Brain microvascular endothelial cell (primary cell): ENCODE measurements around the gene SCAF1.

Source experiments
- DNase-seq: peaks from one replicate; pipeline ENCODE4 v3.0.0-alpha.2; 2020
- H3K27ac ChIP-seq: fragments of 250-450 bp; sonication (Bioruptor Pico); 2 replicates; pipeline ENCODE4 v1.5.1; 2020; ENCODE audit warnings: mild to moderate bottlenecking, moderate library complexity
- H3K27me3 ChIP-seq: fragments of 250-450 bp; sonication (Bioruptor Pico); replicated peaks from 2 replicates; pipeline ENCODE4 v1.5.1; 2020; ENCODE audit warnings: mild to moderate bottlenecking
- H3K36me3 ChIP-seq: fragments of 250-450 bp; sonication (Bioruptor Pico); replicated peaks from 2 replicates; pipeline ENCODE4 v1.5.1; 2020; ENCODE audit warnings: mild to moderate bottlenecking
- H3K4me3 ChIP-seq: 2 replicates; pipeline ENCODE4 v1.5.1; 2011; ENCODE audit warnings: low read depth, mild to moderate bottlenecking, control low read depth, low read length, moderate library complexity
- CTCF ChIP-seq: IDR thresholded peaks from 2 replicates; pipeline ENCODE4 v1.5.1; 2011; ENCODE audit warnings: low read depth, mild to moderate bottlenecking, moderate library complexity, low read length, control low read depth, inconsistent platforms; ENCODE audit errors: missing control alignments
- in situ Hi-C: cut with HindIII; loops from 2 replicates; pipeline ENCODE4 v1.10.0; 2017; ENCODE audit warnings: low sequenced_read_pairs, low pct_ligation_motif_present

Gene SCAF1

GRCh38 chr19:49653466-49653806, 11.4 kb downstream of the SCAF1 start:
- H3K27me3 ChIP-seq, result no peaks in the 10 kb centered on the region
- no peak for DNase-seq
- H3K27ac ChIP-seq, result no peak overlapping the region
- H3K36me3 ChIP-seq, result peaks cover 76% of the 10 kb centered on the region
- no peak overlapping the region for H3K4me3 ChIP-seq
- in situ Hi-C loops, result no loop called here
- TF ChIP-seq CTCF, result no peak

GRCh38 chr19:49654581-49654980, 12.6 kb downstream of the SCAF1 start:
- in situ Hi-C loops, result no loop called here
- H3K36me3 ChIP-seq, result peaks cover 82% of the 10 kb centered on the region
- no peak overlapping the region for H3K27ac ChIP-seq

DNA sequence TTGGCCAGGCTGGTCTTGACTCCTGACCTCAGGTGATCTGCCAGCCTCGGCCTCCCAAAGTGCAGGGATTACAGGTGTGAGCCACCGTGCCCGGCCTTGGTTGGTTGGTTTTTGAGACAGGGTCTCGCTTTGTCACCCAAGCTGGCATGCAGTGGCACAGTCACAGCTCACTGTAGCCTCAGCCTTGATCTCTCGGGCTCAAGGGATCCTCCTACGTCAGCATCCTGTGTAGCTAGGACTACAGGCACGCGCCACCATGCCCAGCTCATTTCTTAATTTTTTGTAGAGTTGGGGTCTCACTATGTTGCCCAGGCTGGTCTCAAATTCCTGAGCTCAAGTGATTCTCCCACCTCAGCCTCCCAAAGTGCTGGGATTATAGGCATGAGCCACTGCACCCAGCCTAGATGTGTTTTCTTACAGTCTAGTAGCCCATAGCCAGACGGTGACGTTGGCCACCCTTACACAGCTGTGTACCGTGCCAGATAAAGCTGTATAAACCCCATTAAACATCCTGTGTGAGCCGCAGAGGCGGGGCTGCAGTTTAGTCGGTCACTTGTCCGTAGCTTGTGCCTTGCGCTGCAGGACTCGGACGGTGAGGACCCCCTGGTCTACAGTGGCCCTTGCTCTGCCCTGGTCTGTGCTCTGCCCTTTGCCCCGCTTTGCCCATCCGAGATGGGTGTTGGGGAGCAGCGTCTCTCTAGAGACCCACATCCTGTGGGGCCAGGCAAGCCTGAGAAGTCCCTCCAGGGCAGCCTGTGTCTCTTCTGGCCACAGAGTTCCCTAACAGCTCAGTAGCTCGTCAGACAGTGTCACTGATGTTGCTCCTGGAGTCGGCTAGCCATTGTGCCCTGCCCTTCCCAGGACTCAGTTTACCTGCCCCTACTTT, 13.8 kb downstream of the SCAF1 start:
- H3K27ac ChIP-seq, result no peak overlapping the region
- peaks cover 85% of the 10 kb centered on the region for H3K36me3 ChIP-seq
- in situ Hi-C loops, result no loop called here

More at GRCh38 chr19:49654581-49654980, 12.6 kb downstream of the SCAF1 start:
- no peak overlapping the region for H3K4me3 ChIP-seq
- H3K27me3 ChIP-seq, result no peaks in the 10 kb centered on the region
- no peak for TF ChIP-seq CTCF
- DNase-seq, result no peak

GRCh38 chr19:49656456-49657109, 14.6 kb downstream of the SCAF1 start:
- Histone ChIP-seq H3K36me3 (peaks cover 84% of the 10 kb centered on the region), H3K27me3 (no peaks in the 10 kb centered on the region), H3K4me3 (no peak overlapping the region), H3K27ac (no peak overlapping the region)
- in situ Hi-C loops, result no loop called here
- no peak for DNase-seq
- TF ChIP-seq CTCF, result no peak

More for the DNA sequence above, 13.8 kb downstream of the SCAF1 start:
- Histone ChIP-seq H3K4me3 (no peak overlapping the region), H3K27me3 (no peaks in the 10 kb centered on the region)
- no peak for DNase-seq
- no peak for TF ChIP-seq CTCF

DNA sequence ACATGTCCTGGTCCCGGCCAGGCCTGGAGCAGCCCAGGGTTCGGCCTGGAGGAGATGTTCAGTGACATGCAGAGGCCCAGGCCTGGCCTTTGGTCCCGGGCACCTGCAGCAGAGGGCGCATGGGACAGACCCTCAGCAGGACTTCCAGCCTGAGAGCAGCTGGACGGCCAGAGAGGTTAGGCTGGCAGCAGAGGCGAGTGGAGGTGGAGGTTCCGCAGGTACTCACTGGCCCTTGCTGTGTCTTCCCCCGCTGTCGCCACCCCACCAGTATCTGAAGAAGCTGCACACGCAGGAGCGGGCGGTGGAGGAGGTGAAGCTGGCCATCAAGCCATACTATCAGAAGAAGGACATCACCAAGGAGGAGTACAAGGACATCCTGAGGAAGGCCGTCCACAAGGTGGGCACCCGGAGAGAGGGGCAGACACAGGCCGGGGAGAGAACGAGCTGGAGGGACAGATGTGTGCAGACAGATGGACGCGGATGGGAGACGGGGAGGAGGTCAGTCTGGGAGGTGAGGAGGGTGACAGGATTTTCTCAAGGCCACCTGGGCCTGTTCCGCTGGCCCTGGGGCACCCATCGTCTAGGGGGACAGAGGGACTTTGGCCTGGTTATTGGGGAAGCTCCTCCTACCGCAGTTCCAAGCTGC, 15.6 kb downstream of the SCAF1 start:
- Histone ChIP-seq H3K27me3 (no peaks in the 10 kb centered on the region), H3K4me3 (no peak overlapping the region), H3K27ac (no peak overlapping the region), H3K36me3 (peaks cover 89% of the 10 kb centered on the region)
- DNase-seq, result no peak
- in situ Hi-C loops, result no loop called here
- no peak for TF ChIP-seq CTCF
